H1 (cell line): ENCODE results near the gene CAPN14. TPM values are rescaled to one million over a fixed set of nuclear protein-coding genes. Genes with fewer than 3 reads are reported as not detected.

Source experiments
- CTCF ChIA-PET: fragments of 300-600 bp; sonication (Branson Sonifier 250); formaldehyde crosslinking; loops from one replicate; lab custom pipeline; 2021; ENCODE audit not compliant: partially characterized antibody; lab: Charles Lee
- POLR2A ChIA-PET: fragments of 300-600 bp; sonication (Branson Sonifier 250); formaldehyde crosslinking; loops from one replicate; lab custom pipeline; 2021; ENCODE audit warnings: inconsistent platforms; ENCODE audit not compliant: partially characterized antibody; lab: Charles Lee
- DNase-seq, 2 experiments: peaks; one replicate each; pipeline versions ENCODE4 v3.0.0 to v3.0.0-alpha.2; 2010 to 2022; ENCODE audit warnings: low spot score in 2 of 2, low read depth in 1 of 2, mixed read lengths in 1 of 2
- FAIRE-seq: peaks from 2 replicates; lab custom pipeline; 2011; peaks lifted over from hg19 to GRCh38; lab: Jason Lieb, UNC
- H2AFZ ChIP-seq: 2 replicates; pipeline ENCODE4 v1.8.1; 2012; ENCODE audit warnings: low read length, inconsistent platforms
- H2AK5ac ChIP-seq: 2 replicates; pipeline ENCODE4 v1.6.1; 2013; ENCODE audit warnings: low read depth, low read length
- H2BK120ac ChIP-seq: replicated peaks from 2 replicates; pipeline ENCODE3; 2013; ENCODE audit warnings: low read depth, low read length, inconsistent platforms
- H2BK12ac ChIP-seq: 2 replicates; pipeline ENCODE4 v1.6.1; 2013; ENCODE audit warnings: low read depth, low read length
- H2BK15ac ChIP-seq: 2 replicates; pipeline ENCODE4 v1.6.1; 2013; ENCODE audit warnings: low read length
- H2BK20ac ChIP-seq: 2 replicates; pipeline ENCODE4 v1.6.1; 2013; ENCODE audit warnings: low read length
- H2BK5ac ChIP-seq: 2 replicates; pipeline ENCODE4 v1.6.1; 2013; ENCODE audit warnings: low read depth, low read length
- H3K14ac ChIP-seq: 2 replicates; pipeline ENCODE4 v1.6.1; 2013; ENCODE audit warnings: inconsistent platforms; ENCODE audit not compliant: insufficient read length
- H3K18ac ChIP-seq: 2 replicates; pipeline ENCODE4 v1.6.1; 2013; ENCODE audit warnings: low read length; ENCODE audit errors: extremely low read depth
- H3K23ac ChIP-seq: 2 replicates; pipeline ENCODE4 v1.6.1; 2013; ENCODE audit warnings: inconsistent platforms; ENCODE audit not compliant: insufficient read length
- H3K23me2 ChIP-seq: 2 replicates; pipeline ENCODE4 v1.6.1; 2013; ENCODE audit warnings: low read depth, low read length
- H3K27ac ChIP-seq: 2 replicates; pipeline ENCODE4 v1.6.1; 2011; ENCODE audit warnings: low read depth, low read length, inconsistent platforms
- H3K27me3 ChIP-seq, 4 experiments: replicated peaks in 1 of 4; 1 replicate in 1 of 4; 2 replicates in 3 of 4; pipeline versions ENCODE4 v1.6.1 to v1.8.1; 2011 to 2013; ENCODE audit warnings: low read length in 3 of 4, mild to moderate bottlenecking in 3 of 4, inconsistent platforms in 2 of 4, mixed read lengths in 2 of 4, moderate library complexity in 1 of 4; ENCODE audit not compliant: control insufficient read depth in 3 of 4, insufficient read depth in 3 of 4; ENCODE audit errors: extremely low read depth in 1 of 4
- H3K36me3 ChIP-seq, 4 experiments: 2 replicates each; pipeline versions ENCODE4 v1.6.1 to v1.8.1; 2011 to 2013; ENCODE audit warnings: mild to moderate bottlenecking in 4 of 4, low read length in 3 of 4, moderate library complexity in 2 of 4, control low read depth in 1 of 4, inconsistent platforms in 1 of 4; ENCODE audit not compliant: insufficient read depth in 4 of 4, control insufficient read depth in 2 of 4
- H3K4ac ChIP-seq: replicated peaks from 2 replicates; pipeline ENCODE3; 2013; ENCODE audit warnings: low read length, low read depth, mixed read lengths, inconsistent platforms; ENCODE audit not compliant: insufficient read length
- H3K4me1 ChIP-seq, 4 experiments: replicated peaks in 1 of 4; 1 replicate in 1 of 4; 2 replicates in 3 of 4; pipeline versions ENCODE4 v1.6.1 to v1.8.1; 2011 to 2013; ENCODE audit warnings: low read length in 3 of 4, inconsistent platforms in 2 of 4, mixed read lengths in 1 of 4; ENCODE audit not compliant: insufficient read depth in 4 of 4, control insufficient read depth in 3 of 4
- H3K4me2 ChIP-seq, 2 experiments: 2 replicates each; pipeline versions ENCODE4 v1.6.1 to v1.8.1; 2011 to 2013; ENCODE audit warnings: low read depth in 2 of 2, low read length in 2 of 2, control low read depth in 1 of 2, inconsistent platforms in 1 of 2, mild to moderate bottlenecking in 1 of 2; ENCODE audit not compliant: insufficient read depth in 1 of 2
- H3K4me3 ChIP-seq, 4 experiments: fragments of 200-600, 300-600 bp in 1 of 4; sonication (generic), shearing (Covaris generic), sonication (Bioruptor Twin) in 1 of 4; 2 replicates each; pipeline versions ENCODE4 v1.5.1 to v1.8.1; 2011 to 2016; ENCODE audit warnings: low read length in 4 of 4, low read depth in 3 of 4, control low read depth in 2 of 4, inconsistent platforms in 2 of 4, mild to moderate bottlenecking in 2 of 4, mixed read lengths in 1 of 4, moderate library complexity in 1 of 4; ENCODE audit not compliant: insufficient read depth in 2 of 4; ENCODE audit errors: extremely low read depth in 1 of 4
- H3K56ac ChIP-seq: replicated peaks from 2 replicates; pipeline ENCODE3; 2013; ENCODE audit warnings: low read depth, mild to moderate bottlenecking, mixed read lengths, low read length, inconsistent platforms; ENCODE audit not compliant: insufficient read length
- H3K79me1 ChIP-seq: 2 replicates; pipeline ENCODE4 v1.6.1; 2013; ENCODE audit warnings: low read depth, low read length, control low read depth
- H3K79me2 ChIP-seq, 2 experiments: 2 replicates each; pipeline versions ENCODE4 v1.6.1 to v1.8.1; 2012 to 2013; ENCODE audit warnings: low read length in 2 of 2, mild to moderate bottlenecking in 2 of 2, inconsistent platforms in 1 of 2; ENCODE audit not compliant: insufficient read depth in 2 of 2, control insufficient read depth in 1 of 2
- H3K9ac ChIP-seq, 4 experiments: replicated peaks in 1 of 4; 1 replicate in 1 of 4; 2 replicates in 3 of 4; pipeline versions ENCODE4 v1.6.1 to v1.8.1; 2011 to 2013; ENCODE audit warnings: low read depth in 3 of 4, low read length in 3 of 4, control low read depth in 2 of 4, mild to moderate bottlenecking in 2 of 4, moderate library complexity in 2 of 4, inconsistent platforms in 1 of 4; ENCODE audit errors: extremely low read depth in 1 of 4
- H3K9me3 ChIP-seq, 2 experiments: 2 replicates each; pipeline versions ENCODE4 v1.6.1 to v1.8.1; 2012 to 2013; ENCODE audit warnings: mild to moderate bottlenecking in 2 of 2, moderate library complexity in 2 of 2, control low read depth in 1 of 2, inconsistent platforms in 1 of 2, low read depth in 1 of 2, low read length in 1 of 2, mixed read lengths in 1 of 2; ENCODE audit not compliant: insufficient read depth in 2 of 2
- H4K20me1 ChIP-seq, 2 experiments: replicated peaks in 1 of 2; 2 replicates each; pipeline versions ENCODE3 to v1.8.1; 2011 to 2013; ENCODE audit warnings: inconsistent platforms in 2 of 2, low read length in 2 of 2, mild to moderate bottlenecking in 1 of 2; ENCODE audit not compliant: insufficient read depth in 2 of 2, control insufficient read depth in 1 of 2
- H4K5ac ChIP-seq: 2 replicates; pipeline ENCODE4 v1.6.1; 2013; ENCODE audit warnings: low read length, low read depth, mixed read lengths, inconsistent platforms; ENCODE audit not compliant: insufficient read length
- H4K8ac ChIP-seq: 2 replicates; pipeline ENCODE4 v1.8.0; 2013; ENCODE audit warnings: mild to moderate bottlenecking, moderate library complexity, low read length, inconsistent platforms; ENCODE audit not compliant: insufficient read depth; ENCODE audit errors: extremely low read depth
- H4K91ac ChIP-seq: replicated peaks from 2 replicates; pipeline ENCODE3; 2013; ENCODE audit warnings: low read length, mixed read lengths, inconsistent platforms; ENCODE audit not compliant: insufficient read length
- BRCA1 ChIP-seq: IDR thresholded peaks from 2 replicates; pipeline ENCODE4 v1.6.1; 2012; ENCODE audit warnings: low read depth, low read length, improper control_type of control experiment
- CTCF ChIP-seq, 3 experiments: IDR thresholded peaks; 1 replicate in 2 of 3; 2 replicates in 1 of 3; pipeline versions ENCODE4 v1.5.1 to v1.6.1; 2011; ENCODE audit warnings: low read length in 3 of 3, mild to moderate bottlenecking in 3 of 3, inconsistent platforms in 2 of 3, low read depth in 1 of 3, moderate library complexity in 1 of 3; ENCODE audit not compliant: insufficient read depth in 1 of 3; ENCODE audit errors: control extremely low read depth in 1 of 3
- JUN ChIP-seq: IDR thresholded peaks from 2 replicates; pipeline ENCODE4 v1.6.1; 2011; ENCODE audit warnings: low read depth, mild to moderate bottlenecking, improper control_type of control experiment, low read length
- JUND ChIP-seq: IDR thresholded peaks from 2 replicates; pipeline ENCODE4 v1.6.1; 2011; ENCODE audit warnings: mild to moderate bottlenecking, improper control_type of control experiment, low read length
- KDM4A ChIP-seq: IDR thresholded peaks from one replicate; pipeline ENCODE4 v1.7.1; 2012; ENCODE audit warnings: low read depth, mild to moderate bottlenecking, moderate library complexity, low read length, inconsistent platforms; ENCODE audit not compliant: severe bottlenecking
- NRF1 ChIP-seq: IDR thresholded peaks from 2 replicates; pipeline ENCODE4 v1.6.1; 2011; ENCODE audit warnings: mild to moderate bottlenecking, low read depth, low read length, improper control_type of control experiment
- SP1 ChIP-seq: IDR thresholded peaks from 2 replicates; pipeline ENCODE4 v1.6.1; 2011; ENCODE audit warnings: low read depth, low read length
- TAF1 ChIP-seq: IDR thresholded peaks from 2 replicates; pipeline ENCODE4 v1.6.1; 2011; ENCODE audit warnings: mild to moderate bottlenecking, low read depth, low read length
- WGBS, 2 experiments: shearing (Covaris generic) in 1 of 2; methylation state at CpG; one replicate each; pipeline versions ENCODE4 v1.1.6 to v1.1.7; 2013 to 2015; ENCODE audit warnings: low lambda C conversion rate in 2 of 2, mixed read lengths in 2 of 2, inconsistent platforms in 1 of 2, low coverage in 1 of 2, missing lambda C conversion rate in 1 of 2; ENCODE audit not compliant: insufficient replicate concordance in 2 of 2, insufficient coverage in 1 of 2, insufficient read length in 1 of 2; ENCODE audit errors: extremely low coverage in 1 of 2, missing lambda C conversion rate in 1 of 2; 5-methylcytosine and 5-hydroxymethylcytosine counted together
- polyA plus RNA-seq, 7 experiments: library from polyadenylated mRNA; depleted of rRNA in 3 of 7; stranded (reverse) in 5 of 7; unstranded in 2 of 7; fragments of >200 nt in 5 of 7; fragments of 200-250 nt in 2 of 7; gene quantifications; 1 replicate in 5 of 7; 2 replicates in 1 of 7; 4 replicates in 1 of 7; pipeline versions ENCODE4 v1.2.1 to v1.2.3, GENCODE V29; 2011 to 2013; ENCODE audit warnings: missing spikeins in 2 of 7, mixed read lengths in 2 of 7
- total RNA-seq: library from RNA; stranded (reverse); fragmentation: NEBNext Ultra II Directional; extraction: Animal tissue kit (Norgen Biotek cat#: 25700); gene quantifications from 2 replicates; pipeline ENCODE4 v1.2.1, GENCODE V29; 2021
- TF ChIP-seq, protein P1 (sequence below): IDR thresholded peaks from 2 replicates; pipeline ENCODE4 v1.6.1; 2012; ENCODE audit warnings: low read length, inconsistent platforms
- TF ChIP-seq, protein P2 (sequence below): IDR thresholded peaks from 2 replicates; pipeline ENCODE4 v1.6.1; 2012; ENCODE audit warnings: inconsistent platforms

Gene CAPN14
- total and polyA plus RNA-seq, 2 of the 8 experiments (the other 6 are each of a cell fraction or from before 2014, with no cell fraction given): 0.07 TPM; not detected in 1

DNA sequence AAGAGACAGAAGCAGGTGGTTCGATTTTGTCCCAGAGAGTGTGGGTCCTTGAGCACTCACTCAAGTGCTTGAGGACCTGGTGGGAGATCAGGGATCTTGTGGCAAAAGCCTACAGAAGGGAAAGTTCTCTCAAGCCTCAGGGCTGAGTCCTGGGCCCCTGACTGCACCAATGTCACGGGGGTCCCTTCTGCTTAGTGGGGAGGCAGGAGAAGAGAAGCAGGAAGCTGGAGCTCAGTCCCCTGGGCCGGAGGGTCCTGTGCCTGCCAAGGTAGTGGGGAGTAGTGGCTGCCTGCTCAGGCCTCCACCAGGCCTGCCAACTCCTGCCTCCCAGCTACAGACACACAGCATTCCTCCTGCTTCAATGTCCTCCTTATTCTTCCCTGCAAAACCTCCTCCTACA is 11.7 kb downstream of the CAPN14 start:
- FAIRE-seq (no peak), DNase-seq (no peak)
- H2AFZ ChIP-seq: no peak overlapping the region
- H3K79me1 ChIP-seq: no peaks in the 10 kb centered on the region
- no peak overlapping the region for H4K5ac ChIP-seq
- ChIA-PET CTCF (interaction anchor here (0.9 to 1.6 kb wide), 2 partner anchors 12 to 128 kb away, joined by 4 read pairs; no protein-coding TSS in a partner anchor), POLR2A (no interaction called here)
- no peak overlapping the region for H4K8ac ChIP-seq
- no peak overlapping the region for H3K23ac ChIP-seq
- no peak overlapping the region for H2BK20ac ChIP-seq
- H3K23me2 ChIP-seq: peaks cover 2% of the 10 kb centered on the region; the same call in 1 of the 2 replicates
- no peaks in the 10 kb centered on the region for H3K4me1 ChIP-seq
- 100% methylated on average over 2 of the region's 3 CpGs; no CpG with 5 or more reads in 1 of the 2 experiments for WGBS, 2 experiments
- no peak overlapping the region for H3K4me3 ChIP-seq
- H3K9me3 ChIP-seq: no peaks in the 10 kb centered on the region
- no peak overlapping the region for H3K14ac ChIP-seq
- no peak overlapping the region for H3K27ac ChIP-seq
- H4K20me1 ChIP-seq: peaks cover 0 to 2% of the 10 kb centered on the region in 2 experiments
- H3K18ac ChIP-seq: no peak overlapping the region
- H3K36me3 ChIP-seq: no peaks in the 10 kb centered on the region
- H3K4ac ChIP-seq: no peak overlapping the region
- H3K79me2 ChIP-seq: no peaks in the 10 kb centered on the region
- no peak overlapping the region for H3K56ac ChIP-seq
- H3K4me2 ChIP-seq: no peak overlapping the region
- no peak overlapping the region for H3K9ac ChIP-seq
- no peak overlapping the region for H2BK5ac ChIP-seq
- H2AK5ac ChIP-seq: no peak overlapping the region
- no peak overlapping the region for H2BK120ac ChIP-seq
- no peak overlapping the region for H2BK15ac ChIP-seq
- H2BK12ac ChIP-seq: no peak overlapping the region
- no peaks in the 10 kb centered on the region for H3K27me3 ChIP-seq
- no peak overlapping the region for H4K91ac ChIP-seq
- no peak for TF ChIP-seq SP1
- no peak for TF ChIP-seq KDM4A
- TF ChIP-seq, protein P1, sequence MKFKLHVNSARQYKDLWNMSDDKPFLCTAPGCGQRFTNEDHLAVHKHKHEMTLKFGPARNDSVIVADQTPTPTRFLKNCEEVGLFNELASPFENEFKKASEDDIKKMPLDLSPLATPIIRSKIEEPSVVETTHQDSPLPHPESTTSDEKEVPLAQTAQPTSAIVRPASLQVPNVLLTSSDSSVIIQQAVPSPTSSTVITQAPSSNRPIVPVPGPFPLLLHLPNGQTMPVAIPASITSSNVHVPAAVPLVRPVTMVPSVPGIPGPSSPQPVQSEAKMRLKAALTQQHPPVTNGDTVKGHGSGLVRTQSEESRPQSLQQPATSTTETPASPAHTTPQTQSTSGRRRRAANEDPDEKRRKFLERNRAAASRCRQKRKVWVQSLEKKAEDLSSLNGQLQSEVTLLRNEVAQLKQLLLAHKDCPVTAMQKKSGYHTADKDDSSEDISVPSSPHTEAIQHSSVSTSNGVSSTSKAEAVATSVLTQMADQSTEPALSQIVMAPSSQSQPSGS: no peak
- TF ChIP-seq JUND: no peak
- TF ChIP-seq JUN: no peak
- TF ChIP-seq NRF1: no peak
- TF ChIP-seq CTCF (IDR thresholded peaks at IDR 0.05; ENCODE audit: control extremely low read depth in 1 of 3, insufficient read depth in 1 of 3, low read depth in 1 of 3, low read length in 3 of 3): no peak
- TF ChIP-seq BRCA1: no peak
- TF ChIP-seq TAF1: no peak
- TF ChIP-seq, protein P2, sequence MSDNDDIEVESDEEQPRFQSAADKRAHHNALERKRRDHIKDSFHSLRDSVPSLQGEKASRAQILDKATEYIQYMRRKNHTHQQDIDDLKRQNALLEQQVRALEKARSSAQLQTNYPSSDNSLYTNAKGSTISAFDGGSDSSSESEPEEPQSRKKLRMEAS: no peak
